ENCODE results near the gene VDAC2.

- TF ChIP-seq CTCF (IDR thresholded peaks at IDR 0.05) (no peak), POLR2A (IDR thresholded peaks at IDR 0.05) (no peak)
Observed at GRCh38 chr10:75186310-75186709, 24.3 kb upstream of the VDAC2 start.
